Right kidney (tissue), 1 donor: Measurements from ENCODE around the gene PVR.
"Not testable (repeated sequence)": the region's sequence is repeated elsewhere in the genome, so short reads cannot be mapped to it uniquely, and the experiment has no call there.

Experiments
- DNase-seq: peaks from one replicate; pipeline ENCODE4 v3.0.0-alpha.2; 2016

Gene PVR

DNA sequence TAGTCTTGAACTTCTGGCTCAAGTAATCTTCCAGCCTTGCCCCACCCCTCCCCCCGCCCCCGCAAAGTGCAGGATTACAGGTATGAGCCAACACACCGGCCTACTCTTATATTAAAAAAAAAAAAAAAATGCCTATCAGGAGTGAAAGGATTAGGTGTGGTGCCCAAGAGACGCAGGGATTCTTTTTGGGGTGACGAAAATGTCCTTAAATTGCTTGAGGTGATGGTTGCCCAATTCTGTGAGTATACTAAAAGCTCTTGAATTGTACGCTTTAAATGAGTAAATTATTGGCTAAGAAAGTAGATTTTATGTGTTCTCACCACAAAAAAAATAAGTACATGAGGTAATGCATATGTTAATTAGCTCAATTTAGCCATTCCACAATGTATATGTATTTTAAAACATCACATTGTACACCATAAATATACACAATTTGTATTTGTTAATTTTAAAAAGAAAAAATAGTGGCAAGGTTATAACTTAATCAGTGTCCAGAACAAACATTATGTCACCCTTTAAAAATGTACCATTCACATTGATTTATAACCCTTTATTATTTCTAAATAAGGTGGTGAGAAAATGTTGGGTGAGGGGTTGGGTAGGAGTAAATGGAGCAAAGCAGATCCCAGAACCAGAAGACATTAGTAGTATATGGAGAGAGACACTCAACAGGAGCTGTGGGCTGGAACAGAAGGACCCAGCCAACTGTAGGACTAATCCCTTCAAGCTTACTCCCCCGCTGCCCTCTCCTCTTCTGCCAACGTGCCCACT is 26.4 kb upstream of the PVR start:
- DNase-seq, result no peak

DNA sequence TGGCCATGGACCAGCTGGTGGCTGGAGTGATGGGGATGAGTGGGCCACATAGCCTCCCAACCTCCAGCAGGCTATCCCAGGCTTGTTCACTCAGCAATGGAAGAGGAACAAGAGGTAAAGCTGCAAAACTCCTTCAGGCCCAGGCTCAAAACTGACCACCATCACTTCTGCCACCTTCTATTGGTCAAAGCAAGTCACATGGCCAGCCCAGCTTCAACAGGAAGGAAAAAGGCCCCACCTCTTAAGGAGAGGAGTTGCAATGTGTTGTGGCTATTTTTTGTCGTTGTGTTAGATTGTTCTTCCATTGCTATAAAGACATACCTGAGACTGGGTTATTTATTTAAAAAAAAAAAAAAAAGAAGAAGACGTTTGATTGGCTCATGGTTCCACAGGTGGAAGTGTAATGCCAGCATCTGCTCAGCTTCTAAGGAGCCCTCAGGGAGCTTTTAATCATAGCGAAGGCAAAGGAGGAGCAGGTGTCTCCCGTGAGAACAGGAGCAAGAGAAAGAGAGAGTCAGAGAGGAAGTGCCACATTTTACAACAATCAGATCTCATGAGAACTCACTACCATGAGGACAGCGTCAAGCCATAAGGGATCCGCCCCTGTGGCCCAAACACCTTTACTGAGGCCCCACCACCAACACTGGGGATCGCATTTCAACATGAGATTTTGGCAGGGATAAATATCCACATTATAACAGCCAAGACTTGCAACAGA is 24.9 kb upstream of the PVR start:
- DNase-seq, result no peak

DNA sequence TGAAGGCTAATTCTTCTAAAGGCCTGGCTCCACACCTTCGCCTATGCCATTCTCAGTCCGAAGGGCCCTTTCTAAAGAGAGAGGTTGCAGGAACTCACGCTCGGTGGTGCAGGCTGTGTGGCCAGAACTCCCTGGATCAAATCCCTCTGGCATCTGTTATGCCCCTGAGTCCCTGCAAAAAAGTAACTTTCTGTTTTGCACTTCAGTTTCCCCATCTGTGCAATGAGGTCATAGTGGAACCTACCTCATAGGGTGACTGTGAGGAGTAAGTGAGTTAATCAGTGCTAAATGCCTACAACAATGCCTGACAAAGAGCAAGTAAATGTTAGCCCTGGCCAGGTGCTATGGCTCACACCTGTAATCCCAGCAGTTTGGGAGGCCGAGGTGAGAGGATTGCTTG is 23.0 kb upstream of the PVR start:
- DNase-seq, result no peak

DNA sequence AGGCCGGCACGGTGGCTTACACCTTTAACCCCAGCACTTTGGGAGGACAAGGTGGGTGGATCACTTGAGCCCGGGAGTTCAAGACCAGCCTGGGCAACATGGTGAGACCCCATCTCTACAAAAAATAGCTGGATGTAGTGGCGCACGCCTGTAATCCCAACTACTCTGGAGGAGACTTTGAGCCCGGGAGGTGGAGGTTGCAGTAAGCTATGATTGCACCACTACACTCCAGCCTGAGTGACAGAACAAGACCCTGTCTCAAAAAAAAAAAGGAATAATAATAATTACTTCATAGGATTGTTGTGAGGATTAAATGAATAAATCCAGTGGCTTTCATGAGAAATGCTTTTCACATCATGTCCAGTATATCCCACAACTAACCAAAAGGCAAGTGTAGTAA is 22.3 kb upstream of the PVR start:
- DNase-seq, result no peak

DNA sequence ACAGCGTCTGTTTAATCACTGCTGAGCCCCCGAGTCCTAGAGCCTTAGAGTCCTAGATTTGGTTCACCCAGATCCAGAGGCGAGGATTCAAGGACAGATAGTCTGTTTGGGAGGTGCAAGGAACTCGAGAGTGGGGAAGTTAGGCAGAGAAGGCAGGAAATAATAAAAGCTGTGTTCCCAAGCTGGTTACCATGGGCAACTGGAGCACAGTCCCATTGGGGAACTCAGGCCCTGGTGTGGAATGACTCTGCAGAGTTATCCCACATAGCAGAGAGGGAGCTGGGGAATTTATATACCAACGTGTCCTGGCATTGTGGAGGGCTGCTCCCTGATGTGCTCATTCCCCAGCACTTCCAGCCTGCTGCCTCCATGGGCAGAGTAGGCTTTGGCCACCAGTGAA is 20.6 kb upstream of the PVR start:
- DNase-seq, result no peak

DNA sequence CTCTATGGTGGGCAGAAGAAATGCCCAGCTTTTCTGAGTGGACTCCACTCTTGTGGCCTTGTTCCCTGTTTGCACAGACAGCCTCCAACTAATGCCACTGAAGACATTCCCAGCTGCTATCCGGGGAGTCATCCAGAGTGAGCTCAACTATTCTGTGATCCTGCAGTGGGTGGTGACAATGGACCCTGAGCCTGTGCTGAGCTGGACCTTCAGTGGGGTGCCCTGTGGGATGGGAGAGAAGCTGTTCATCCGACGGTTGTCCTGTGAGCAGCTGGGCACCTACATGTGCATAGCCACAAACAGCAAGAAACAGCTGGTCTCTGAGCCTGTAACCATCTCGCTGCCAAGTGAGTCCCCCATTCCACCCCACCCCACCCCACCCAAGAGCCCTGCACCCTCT is 20.1 kb upstream of the PVR start:
- DNase-seq, result no peak

DNA sequence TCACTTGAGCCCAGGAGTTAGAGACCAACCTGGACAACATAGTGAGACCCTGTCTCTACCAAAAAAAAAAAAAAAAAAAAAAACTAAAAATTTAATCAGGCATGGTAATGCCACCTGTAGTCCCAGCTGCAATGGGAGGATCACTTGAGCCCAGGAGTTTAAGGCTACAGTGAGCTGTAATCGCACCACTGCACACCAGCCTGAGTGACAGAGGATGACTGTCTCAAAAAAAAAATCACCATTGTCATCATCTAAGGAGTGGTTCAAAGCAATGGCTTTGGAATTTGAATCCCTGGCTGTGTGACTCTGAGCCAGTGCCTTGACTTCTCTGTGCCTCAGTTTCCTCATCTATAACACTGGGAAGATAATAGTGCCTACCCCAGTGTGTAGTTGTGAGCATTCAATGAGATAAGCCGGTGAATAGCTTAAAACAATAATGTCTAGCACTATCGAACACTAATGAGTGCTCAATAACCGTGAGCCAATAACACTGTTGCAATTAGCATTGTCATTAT is 18.8 kb upstream of the PVR start:
- no peak for DNase-seq

DNA sequence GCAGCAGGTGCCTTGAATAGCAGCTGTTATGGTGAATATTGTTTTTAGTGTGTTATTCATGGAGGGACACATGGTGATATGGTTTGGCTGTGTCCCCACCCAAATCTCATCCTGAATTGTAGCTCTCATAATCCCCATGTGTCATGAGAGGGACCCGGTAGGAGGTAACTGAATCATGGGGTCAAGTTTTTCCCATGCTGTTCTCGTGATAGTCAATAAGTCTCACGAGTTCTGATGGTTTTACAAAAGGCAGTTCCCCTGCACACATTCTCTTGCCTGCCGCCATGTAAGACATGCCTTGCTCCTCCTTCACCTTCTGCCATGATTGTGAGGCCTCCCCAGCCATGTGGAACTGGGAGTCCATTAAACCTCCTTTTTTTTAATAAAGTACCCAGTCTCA is 18.1 kb upstream of the PVR start:
- DNase-seq, result not testable (repeated sequence)

DNA sequence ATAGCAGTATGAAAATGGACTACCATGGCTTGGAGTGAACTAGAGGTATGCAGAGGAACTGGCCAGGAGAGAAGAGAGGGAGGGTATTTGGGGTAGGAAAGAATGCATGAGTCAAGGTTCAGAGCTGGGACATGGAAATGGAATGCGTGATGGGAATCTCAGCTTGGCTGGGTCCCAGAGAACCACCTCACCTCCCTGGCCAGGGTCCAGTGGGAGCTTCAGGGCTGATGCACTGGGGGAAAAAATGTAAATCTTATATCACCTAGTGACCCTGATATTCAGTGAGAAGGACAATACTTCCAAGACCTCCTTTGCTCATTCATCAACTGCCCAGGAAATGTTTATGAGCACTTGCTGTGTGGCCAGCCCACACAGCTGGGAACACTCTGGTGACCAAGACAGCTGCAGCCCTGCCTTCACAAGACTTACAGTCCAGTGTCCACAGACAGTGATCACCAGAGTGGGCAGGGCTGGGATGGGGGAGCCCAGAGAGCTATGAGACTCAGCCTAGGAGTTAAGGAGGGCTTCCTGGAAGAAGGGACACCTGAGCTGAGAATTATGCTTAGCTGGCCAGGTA is 17.6 kb upstream of the PVR start:
- DNase-seq, result no peak

DNA sequence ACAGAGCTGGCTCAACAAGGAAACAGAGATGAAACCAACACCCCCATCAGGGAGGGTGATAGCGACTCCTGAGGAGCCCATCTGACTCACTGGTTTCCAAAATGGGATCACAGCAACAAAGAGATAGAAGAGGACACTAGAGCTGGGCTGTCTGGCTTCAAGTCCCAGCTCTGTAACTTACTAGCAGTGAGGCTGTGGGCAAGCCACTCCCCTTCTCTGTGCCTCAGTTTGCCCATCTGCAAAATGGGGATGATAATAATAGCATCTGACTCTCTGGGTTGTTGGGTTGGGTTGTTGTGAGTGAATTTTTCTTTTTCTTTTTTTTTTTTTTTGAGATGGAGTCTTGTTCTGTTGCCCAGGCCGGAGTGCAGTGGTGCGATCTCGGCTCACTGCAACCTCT is 16.1 kb upstream of the PVR start:
- no peak for DNase-seq

DNA sequence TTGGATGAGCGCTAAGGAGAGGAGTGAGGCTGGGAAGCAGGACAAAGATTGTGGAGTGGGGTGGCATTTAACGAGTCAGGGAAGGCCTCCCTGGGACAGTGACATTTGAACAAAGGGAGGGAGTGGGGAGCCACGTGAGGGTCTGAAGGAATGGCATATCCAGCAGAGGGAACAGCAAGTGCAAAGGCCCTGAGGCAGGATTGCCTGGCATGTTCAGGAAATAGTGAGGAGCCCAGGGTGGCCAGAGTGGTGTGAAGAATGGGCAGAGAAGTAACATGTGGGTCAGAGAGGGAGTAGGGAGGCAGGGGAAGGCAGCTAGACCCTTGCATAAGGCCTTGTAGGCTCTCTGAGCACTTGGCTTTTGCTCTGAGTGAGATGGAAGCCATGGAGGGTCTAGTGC is 14.9 kb upstream of the PVR start:
- DNase-seq, result no peak

DNA sequence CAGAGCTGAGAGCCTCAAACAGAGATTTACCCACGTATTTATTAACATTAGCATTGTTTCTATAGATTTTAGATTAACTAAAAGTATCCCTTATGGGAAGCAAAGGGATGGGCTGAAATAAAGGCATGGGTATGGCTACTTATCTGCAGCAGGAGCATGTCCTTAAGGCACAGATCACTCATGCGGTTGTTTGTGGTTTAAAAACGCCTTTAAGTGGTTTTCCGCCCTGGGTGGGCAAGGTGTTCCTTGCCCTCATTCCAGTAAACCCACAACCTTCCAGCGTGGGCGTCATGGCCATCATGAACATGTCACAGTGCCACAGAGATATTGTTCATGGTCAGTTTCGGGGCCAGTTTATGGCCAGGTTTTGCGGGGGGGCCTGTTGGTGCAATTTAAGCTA is 12.1 kb upstream of the PVR start:
- DNase-seq, result not testable (repeated sequence)

DNA sequence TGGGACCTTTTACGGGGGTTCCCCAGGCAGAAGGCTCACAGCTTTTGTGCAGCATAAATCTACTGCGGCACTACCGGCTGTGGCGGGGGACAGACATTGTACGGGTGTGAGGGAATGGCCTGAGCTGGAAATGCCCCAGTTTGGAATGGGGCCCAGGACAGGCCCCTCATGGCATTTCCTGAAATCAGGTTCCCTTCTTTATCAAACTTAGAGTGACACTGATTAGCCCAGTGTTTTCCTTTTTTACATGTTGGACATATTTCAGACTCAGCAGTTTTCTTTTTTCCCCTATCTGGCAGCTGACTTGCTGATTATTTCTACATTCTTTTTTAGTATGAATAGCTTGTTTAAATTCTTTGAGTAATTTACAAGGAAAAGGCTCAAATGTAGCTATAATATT is 9.7 kb upstream of the PVR start:
- DNase-seq, result not testable (repeated sequence)

DNA sequence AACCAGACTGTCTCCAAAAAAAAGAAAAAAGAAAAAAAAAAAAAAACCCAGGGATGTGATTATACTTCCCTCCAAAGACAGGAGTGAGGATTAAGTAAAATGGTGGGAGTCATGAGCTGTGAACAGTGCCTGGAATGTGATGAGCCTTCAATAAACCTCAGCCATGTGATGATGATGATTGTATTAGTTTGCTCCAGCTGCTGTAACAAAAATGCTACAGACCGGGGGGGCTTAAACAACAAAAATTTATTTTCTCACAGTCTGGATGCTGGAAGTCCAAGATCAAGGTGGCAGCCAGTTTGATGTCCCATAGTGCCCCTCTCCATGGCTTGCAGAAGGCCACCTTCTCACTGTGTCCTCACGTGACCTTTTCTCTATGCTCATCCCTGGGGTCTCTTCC is 8.9 kb upstream of the PVR start:
- no peak for DNase-seq

DNA sequence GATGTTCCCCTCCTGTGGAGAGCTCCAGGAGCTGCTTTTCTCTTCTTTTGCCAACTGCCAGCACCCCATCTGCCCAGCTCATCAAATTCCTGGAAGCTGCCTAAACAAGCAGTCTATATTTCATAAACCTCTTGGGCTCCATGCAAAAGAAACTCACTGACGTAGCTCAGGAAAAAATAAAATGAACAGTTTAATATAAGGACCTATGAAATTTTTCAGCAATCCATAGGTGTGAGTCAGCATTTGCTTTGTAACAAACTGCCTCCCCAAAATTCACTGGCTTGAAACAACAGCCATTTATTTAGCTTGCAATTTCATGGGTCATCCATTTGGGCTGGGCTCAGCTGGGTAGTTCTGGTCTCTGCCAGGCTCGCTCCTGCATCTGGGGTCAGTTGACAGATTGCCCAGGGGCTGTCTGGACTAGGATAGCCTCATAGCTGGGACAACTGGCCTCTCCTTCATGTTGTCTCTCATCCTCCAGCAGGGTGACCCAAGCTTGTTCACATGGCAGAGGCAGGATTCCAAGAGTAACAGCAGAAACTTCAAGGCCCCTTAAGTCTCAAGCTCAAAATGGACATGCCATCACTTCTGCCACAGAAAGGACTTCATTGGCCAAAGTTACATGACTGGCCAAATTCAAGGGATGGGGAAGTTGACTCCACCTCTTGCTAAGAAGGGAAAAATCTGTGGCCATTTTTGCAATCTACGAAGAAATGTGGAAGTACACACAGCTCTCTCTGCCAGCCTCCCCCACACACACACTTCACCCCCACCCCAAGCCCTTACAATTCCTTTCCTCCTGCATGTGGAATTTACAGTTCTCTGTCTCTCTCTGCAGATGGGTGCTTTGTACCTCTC is 7.9 kb upstream of the PVR start:
- DNase-seq, result no peak

DNA sequence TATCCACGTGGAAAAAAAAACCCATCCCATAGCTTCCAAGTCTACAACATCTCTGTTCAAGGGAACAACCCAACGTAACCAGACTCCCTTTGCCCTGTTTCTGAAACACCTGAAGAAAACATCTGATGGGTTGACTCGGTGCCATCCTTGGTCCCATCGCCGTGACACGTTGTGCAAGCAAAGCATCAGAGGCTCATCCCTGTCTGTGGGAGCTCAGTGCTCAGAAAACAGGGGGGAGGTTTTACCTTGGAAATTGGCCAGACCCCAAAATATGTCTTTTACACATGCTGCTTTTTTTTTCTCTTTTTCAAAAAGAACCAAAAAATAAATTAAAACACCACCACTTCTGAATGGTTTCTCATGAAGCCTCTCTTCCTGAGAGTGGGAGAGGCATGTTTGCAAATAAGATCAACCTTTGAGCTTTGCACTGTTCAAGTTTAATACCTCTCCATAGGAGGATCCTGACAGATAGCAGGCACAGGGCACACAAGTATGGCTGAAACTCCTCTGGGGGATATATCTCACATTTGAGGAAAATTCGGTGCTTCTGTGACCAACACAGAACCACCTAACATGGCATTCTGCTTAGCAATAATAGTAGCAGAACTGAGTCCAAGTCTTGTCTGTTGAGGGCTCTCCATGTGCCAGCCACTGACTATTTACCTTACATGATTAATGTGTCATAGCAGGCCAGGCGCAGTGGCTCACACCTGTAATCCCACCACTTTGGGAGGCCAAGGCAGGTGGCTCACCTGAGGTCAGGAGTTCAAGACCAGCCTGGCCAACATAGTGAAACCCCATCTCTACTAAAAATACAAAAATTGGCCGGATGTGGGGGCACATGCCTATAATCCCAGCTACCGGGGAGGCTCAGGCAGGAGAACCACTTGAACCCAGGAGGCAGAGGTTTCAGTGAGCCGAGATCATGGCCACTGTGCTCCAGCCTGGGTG is 7.0 kb upstream of the PVR start:
- DNase-seq, result no peak

DNA sequence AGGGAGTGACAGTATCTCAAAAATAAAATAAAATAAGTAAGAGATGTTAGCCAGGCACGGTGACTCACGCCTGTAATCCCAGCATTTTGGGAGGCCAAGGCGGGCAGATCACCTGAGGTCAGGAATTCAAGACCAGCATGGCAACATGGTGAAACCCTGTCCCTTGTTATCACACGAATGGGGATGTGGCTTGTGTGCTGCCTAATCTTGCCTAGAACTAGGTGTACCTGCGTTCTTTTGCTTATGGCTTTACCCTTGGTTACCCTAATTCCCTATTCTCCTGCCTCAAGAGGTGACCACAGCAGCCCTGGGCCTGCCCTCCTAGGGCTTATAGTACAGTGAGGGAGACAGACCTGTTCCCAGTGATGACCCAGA is 6.3 kb upstream of the PVR start:
- no peak for DNase-seq

DNA sequence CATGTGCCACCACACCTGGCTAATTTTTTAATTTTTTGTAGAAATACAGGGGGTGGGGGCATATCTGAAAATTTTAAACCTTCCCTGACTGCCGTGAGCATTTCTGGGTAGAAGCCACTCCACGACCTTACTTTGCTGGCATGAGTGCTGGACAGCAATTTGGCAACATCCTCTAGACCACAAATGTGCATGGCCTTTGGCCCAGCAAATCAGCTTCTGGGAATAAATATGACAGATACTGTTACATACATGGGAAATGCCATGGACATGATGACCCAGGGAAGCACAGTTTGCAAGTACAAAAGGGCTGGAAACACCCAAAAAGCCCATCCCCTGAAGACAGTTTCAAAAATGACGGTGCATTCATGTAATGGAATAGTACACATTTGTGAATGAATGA is 3.2 kb upstream of the PVR start:
- DNase-seq, result no peak

DNA sequence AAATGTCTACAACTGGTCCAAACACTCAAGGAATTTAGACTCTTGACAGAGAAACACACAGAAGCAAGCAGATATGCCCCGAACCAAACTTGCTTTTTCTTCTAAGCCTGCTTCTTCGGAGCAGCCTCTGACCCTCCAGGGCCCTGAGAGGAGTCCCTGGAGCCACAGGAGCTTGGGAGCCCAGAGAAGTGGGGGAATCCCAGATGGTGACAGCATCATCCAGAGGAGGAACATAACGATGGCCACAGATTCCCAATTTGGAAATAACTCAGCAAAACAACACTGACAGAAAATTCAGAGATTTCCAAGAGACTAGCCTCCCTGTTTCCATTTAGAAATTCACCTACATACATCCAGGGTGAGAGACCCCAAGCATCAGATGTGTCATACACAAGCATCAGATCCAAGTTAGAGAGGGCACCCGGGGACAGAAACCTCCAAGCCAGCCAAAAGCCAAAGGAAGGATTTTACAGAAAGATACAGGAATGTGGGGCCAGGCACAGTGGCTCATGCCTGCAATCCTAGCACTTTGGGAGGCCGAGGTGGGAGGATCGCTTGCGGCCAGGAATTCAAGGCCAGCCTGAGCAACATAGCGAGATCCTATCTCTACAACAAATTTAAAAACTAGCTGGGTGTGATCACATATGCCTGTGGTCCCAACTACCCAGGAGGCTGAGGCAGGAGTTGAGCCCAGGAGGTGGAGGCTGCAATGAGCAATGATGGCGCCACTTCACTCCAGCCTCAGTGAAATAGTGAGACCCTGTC is 2.0 kb upstream of the PVR start:
- DNase-seq, result no peak

DNA sequence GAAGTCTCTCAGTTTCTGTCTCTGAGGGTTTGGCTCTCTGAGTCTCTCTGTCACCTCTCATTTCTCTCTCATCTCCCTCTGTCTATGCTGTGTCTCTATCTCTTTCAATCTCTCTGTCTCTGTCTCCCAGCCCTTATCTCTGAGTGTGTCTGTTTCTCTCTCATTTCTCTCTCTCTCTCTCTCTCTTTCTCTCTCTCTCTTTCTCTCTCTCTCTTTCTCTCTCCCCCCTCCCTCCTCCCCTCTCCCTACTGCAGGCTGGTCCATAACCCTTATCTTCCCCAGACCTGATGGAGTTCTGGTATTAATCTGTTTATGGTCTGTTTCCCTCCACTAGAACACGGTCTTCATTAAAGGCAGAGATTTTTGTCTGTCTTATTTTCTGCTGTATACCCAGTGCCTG is 1.3 kb upstream of the PVR start:
- DNase-seq, result no peak
